ENCODE data around the gene LPIN3.

The LPIN3 gene

GRCh38 chr20:41357424-41358163, 17.0 kb downstream of the LPIN3 start:
- TF ChIP-seq CTCF (IDR thresholded peaks at IDR 0.05): no peak
- no peaks in the 10 kb centered on the region for H3K36me3 ChIP-seq (ENCODE audit: control insufficient read depth, insufficient read depth, low read length)
- no peaks in the 10 kb centered on the region for H3K79me2 ChIP-seq
- H3K4me2 ChIP-seq (ENCODE audit: low read length): no peak overlapping the region
- H3K4me3 ChIP-seq (ENCODE audit: low read depth, low read length): no peak overlapping the region
- no peak overlapping the region for H2AFZ ChIP-seq
- no peaks in the 10 kb centered on the region for H3K9me3 ChIP-seq (ENCODE audit: control insufficient read depth, low read length)
- no peaks in the 10 kb centered on the region for H3K27me3 ChIP-seq (ENCODE audit: control insufficient read depth, insufficient read depth, low read length)
- no peak overlapping the region for H3K27ac ChIP-seq
- peaks cover 6% of the 10 kb centered on the region for H3K4me1 ChIP-seq
- H3K9ac ChIP-seq: no peak overlapping the region

DNA sequence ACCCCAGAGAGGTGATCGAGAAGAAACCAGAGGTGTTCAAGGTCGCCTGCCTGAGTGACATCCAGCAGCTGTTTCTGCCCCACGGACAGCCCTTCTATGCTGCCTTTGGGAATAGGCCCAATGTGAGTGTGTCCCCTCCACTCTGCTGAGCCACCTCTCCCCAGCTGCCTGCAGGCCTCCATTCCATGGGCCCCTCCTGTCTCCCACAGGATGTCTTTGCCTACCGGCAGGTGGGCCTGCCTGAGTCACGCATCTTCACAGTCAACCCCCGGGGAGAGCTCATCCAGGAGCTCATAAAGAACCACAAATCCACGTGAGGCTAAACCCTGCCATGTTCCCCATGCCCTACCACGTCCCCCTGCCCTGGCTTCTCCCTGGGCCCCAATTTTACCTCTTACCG, 17.6 kb downstream of the LPIN3 start:
- peaks cover 8% of the 10 kb centered on the region for H3K4me1 ChIP-seq
- H3K9me3 ChIP-seq (ENCODE audit: control insufficient read depth, low read length): no peaks in the 10 kb centered on the region
- no peak overlapping the region for H2AFZ ChIP-seq
- H3K27me3 ChIP-seq (ENCODE audit: control insufficient read depth, insufficient read depth, low read length): no peaks in the 10 kb centered on the region
- no peaks in the 10 kb centered on the region for H3K36me3 ChIP-seq (ENCODE audit: control insufficient read depth, insufficient read depth, low read length)
- no peak overlapping the region for H3K9ac ChIP-seq
- no peak for TF ChIP-seq CTCF (IDR thresholded peaks at IDR 0.05)
- H3K4me3 ChIP-seq (ENCODE audit: low read depth, low read length): no peak overlapping the region
- no peaks in the 10 kb centered on the region for H3K79me2 ChIP-seq
- no peak overlapping the region for H3K27ac ChIP-seq
- H3K4me2 ChIP-seq (ENCODE audit: low read length): no peak overlapping the region

DNA sequence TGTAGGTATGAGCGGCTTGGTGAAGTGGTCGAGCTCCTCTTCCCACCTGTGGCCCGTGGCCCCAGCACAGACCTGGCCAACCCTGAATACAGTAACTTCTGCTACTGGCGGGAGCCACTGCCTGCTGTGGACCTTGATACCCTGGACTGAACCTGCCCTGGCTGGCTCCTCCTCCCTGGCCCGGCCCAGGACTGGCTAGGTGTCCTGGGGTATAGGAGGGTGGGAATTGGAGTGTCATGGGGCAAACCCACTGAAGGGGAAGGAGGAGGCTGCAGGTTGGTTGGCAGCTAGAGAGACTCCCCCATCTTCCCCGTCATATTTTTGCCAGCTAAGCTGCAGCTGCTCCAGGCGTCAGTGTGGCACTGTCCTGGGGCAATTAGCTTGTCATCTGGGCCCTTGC, 18.1 kb downstream of the LPIN3 start:
- H3K4me1 ChIP-seq: peaks cover 8% of the 10 kb centered on the region
- no peaks in the 10 kb centered on the region for H3K36me3 ChIP-seq (ENCODE audit: control insufficient read depth, insufficient read depth, low read length)
- H3K27ac ChIP-seq: no peak overlapping the region
- no peak overlapping the region for H3K9ac ChIP-seq
- H3K79me2 ChIP-seq: no peaks in the 10 kb centered on the region
- no peak overlapping the region for H2AFZ ChIP-seq
- H3K4me2 ChIP-seq (ENCODE audit: low read length): no peak overlapping the region
- no peak overlapping the region for H3K4me3 ChIP-seq (ENCODE audit: low read depth, low read length)
- H3K9me3 ChIP-seq (ENCODE audit: control insufficient read depth, low read length): no peaks in the 10 kb centered on the region
- no peak for TF ChIP-seq CTCF (IDR thresholded peaks at IDR 0.05)
- no peaks in the 10 kb centered on the region for H3K27me3 ChIP-seq (ENCODE audit: control insufficient read depth, insufficient read depth, low read length)

DNA sequence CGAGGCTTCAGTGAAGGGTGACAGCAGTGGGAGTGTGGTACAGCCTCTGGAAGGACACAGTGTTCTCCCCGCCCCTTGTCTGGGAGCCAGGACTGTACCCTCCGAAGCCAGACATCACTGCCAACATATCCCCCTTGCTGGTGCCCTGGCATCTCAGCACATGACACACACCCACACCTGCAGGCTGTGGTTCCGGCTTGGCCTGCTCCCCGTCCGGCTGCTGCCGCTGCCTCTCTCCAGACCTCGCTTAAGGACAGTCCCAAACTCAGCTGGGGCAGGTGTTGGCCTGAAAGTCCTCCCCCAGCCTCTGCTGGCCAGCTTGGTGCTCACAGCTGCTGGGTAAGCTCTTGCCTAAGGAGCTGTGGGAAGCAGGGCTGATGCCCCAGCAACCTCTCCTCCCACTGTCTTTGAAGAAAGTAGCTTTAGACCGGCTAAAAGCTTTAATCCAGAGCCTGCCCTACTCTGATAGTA, 19.0 kb downstream of the LPIN3 start:
- Histone ChIP-seq H3K4me3 (ENCODE audit: low read depth, low read length) (no peak overlapping the region), H3K9ac (no peak overlapping the region), H3K36me3 (ENCODE audit: control insufficient read depth, insufficient read depth, low read length) (no peaks in the 10 kb centered on the region), H3K27ac (no peak overlapping the region), H3K27me3 (ENCODE audit: control insufficient read depth, insufficient read depth, low read length) (no peaks in the 10 kb centered on the region), H3K9me3 (ENCODE audit: control insufficient read depth, low read length) (no peaks in the 10 kb centered on the region), H2AFZ (no peak overlapping the region), H3K79me2 (no peaks in the 10 kb centered on the region), H3K4me1 (peaks cover 8% of the 10 kb centered on the region), H3K4me2 (ENCODE audit: low read length) (no peak overlapping the region)
- TF ChIP-seq CTCF (IDR thresholded peaks at IDR 0.05): no peak

Measured in parathyroid adenoma (tissue), 2 donors.